Measurements from ENCODE around the gene DHRSX. TPM values are rescaled to one million over a fixed set of nuclear protein-coding genes. Genes with fewer than 3 reads are reported as not detected.
"Not testable (repeated sequence)": the region's sequence is repeated elsewhere in the genome, so short reads cannot be mapped to it uniquely, and the experiment has no call there.

The DHRSX gene
- total RNA-seq, 2 donors from 2014 or later = 19.9 to 21.9 TPM

DNA sequence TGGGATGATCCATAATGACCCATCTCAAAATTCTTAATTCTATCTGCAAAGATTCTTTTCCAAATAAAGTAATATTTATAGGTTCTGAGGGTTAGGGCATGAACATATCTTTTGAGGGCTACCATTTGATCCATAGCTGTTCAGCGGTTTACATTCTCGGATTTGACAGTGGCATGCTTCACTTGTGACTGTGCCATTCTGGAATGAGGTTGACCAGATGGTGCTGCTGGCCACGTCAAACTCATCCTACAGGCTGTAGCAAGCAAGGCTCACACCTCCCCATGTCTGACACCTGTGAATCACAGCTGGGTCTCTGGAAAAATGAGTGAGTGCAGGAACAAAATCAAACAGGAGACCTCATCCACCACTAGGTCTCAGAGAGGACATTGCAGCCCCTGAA, 280.5 kb downstream of the DHRSX start:
- H3K4me1 ChIP-seq = no peaks in the 10 kb centered on the region
- H3K9me3 ChIP-seq = peaks cover 0 to 32% of the 10 kb centered on the region in 2 donors
- H3K27me3 ChIP-seq = no peaks in the 10 kb centered on the region
- no peak overlapping the region for H3K27ac ChIP-seq
- DNase-seq (ENCODE audit: low spot score) = no peak
- H3K4me3 ChIP-seq = no peak overlapping the region
- TF ChIP-seq, protein P1, sequence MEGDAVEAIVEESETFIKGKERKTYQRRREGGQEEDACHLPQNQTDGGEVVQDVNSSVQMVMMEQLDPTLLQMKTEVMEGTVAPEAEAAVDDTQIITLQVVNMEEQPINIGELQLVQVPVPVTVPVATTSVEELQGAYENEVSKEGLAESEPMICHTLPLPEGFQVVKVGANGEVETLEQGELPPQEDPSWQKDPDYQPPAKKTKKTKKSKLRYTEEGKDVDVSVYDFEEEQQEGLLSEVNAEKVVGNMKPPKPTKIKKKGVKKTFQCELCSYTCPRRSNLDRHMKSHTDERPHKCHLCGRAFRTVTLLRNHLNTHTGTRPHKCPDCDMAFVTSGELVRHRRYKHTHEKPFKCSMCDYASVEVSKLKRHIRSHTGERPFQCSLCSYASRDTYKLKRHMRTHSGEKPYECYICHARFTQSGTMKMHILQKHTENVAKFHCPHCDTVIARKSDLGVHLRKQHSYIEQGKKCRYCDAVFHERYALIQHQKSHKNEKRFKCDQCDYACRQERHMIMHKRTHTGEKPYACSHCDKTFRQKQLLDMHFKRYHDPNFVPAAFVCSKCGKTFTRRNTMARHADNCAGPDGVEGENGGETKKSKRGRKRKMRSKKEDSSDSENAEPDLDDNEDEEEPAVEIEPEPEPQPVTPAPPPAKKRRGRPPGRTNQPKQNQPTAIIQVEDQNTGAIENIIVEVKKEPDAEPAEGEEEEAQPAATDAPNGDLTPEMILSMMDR (IDR thresholded peaks at IDR 0.05) = no peak
- peaks cover 17% of the 10 kb centered on the region for H3K36me3 ChIP-seq

DNA sequence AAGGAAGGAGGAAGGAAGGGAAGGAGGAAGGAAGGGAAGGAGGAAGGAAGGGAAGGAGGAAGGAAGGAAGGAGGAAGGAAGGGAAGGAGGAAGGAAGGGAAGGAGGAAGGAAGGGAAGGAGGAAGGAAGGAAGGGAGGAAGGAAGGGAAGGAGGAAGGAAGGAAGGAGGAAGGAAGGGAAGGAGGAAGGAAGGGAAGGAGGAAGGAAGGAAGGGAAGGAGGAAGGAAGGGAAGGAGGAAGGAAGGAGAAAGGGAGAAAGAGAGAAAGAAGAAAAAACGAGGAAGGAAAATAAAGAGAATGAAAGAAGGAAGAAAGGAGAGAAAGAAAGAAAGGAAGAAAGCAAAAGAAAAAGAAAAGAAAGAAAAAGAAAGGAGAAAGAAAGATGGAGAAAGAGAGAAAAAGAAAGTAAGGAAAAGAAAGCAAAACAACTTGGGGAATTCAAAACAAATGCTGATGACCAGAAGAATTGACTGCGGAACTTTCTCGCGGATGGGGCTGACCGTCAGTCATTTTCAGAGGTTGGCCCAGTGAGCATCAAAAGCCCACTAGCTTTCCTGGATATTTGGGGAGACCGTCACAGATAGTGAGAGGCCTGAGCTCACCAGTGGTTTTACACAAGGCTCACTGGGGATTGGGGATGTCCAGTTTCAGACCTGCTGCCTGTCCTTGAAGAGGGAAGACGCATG, 286.5 kb downstream of the DHRSX start:
- not testable (repeated sequence) for H3K36me3 ChIP-seq; H3K4me3 ChIP-seq; H3K27me3 ChIP-seq; H3K4me1 ChIP-seq; DNase-seq (ENCODE audit: low spot score); H3K27ac ChIP-seq
- peaks cover 0 to 16% of the 10 kb centered on the region in 2 donors for H3K9me3 ChIP-seq

DNA sequence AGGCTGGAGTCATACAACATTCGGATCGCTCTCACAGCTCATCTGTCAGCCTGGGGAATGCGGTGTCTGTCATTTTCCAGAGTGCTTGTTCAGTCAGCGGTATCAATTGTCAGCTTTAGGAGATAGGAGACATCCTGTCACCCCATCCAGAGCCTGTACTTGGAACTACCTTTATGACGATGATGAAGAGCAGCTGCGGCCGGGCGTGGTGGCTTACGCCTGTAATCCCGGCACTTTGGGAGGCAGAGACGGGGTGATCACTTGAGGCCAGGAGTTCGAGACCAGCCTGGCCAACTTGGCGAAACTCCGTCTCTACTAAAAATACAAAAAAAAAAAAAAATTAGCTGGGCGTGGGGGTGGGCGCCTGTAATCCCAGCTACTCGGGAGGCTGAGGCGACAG, 289.1 kb downstream of the DHRSX start:
- H3K27me3 ChIP-seq; DNase-seq (ENCODE audit: low spot score); H3K4me3 ChIP-seq; H3K36me3 ChIP-seq; H3K9me3 ChIP-seq; H3K4me1 ChIP-seq; H3K27ac ChIP-seq: not testable (repeated sequence)

DNA sequence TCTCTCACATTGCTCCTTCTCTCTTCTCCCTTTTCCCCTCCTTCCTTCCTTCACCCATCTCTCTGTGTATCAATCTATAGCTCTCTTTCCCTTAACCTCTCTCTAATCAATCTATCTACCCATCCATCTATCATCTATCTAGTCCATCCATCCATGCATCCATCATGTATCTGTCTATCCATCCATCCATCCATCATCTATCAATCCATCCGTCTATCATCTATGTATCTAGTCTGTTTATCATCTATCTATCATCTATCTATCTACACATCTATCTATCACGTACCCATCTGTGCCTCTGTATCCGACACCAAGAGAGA, 307.5 kb downstream of the DHRSX start:
- H3K9me3 ChIP-seq = no peaks in the 10 kb centered on the region
- TF ChIP-seq, protein P1 (IDR thresholded peaks at IDR 0.05) = no peak
- H3K27me3 ChIP-seq = no peaks in the 10 kb centered on the region
- no peaks in the 10 kb centered on the region for H3K36me3 ChIP-seq
- no peak overlapping the region for H3K4me3 ChIP-seq
- no peak overlapping the region for H3K27ac ChIP-seq
- no peaks in the 10 kb centered on the region for H3K4me1 ChIP-seq
- DNase-seq (ENCODE audit: low spot score) = no peak

DNA sequence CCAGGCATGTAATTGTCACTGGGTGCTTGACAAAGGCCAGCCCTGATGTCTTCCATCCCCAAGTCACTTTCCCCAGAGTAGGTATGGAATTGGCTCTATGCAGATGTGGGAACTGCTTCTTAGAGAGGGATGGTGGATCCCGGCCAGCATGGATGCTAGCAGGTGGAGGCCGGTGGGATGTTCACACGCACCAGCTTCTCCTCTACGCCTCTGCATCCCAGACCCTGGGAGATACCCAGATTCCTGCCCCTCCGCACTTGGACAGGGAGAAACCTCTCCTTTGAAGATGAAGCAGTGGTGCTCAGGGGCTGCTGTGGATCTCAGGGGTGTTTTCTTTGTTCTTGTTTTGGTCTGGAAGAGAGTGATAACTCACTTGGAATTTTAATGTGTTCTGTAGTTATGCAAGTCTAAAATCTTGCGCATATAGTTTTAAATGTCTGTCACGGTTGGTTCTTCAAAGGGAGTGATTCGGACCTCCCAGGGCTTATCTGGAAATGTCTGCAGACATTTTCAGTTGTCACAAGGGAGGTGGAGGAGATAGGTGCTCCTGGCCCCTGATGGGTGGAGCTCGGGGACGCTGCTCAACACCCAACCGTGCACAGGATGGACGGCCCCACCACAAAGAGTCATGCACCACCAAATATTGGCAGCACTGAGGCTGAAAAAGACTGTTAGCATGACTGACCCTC, 308.0 kb downstream of the DHRSX start:
- Histone ChIP-seq H3K4me1 (no peaks in the 10 kb centered on the region), H3K4me3 (no peak overlapping the region), H3K36me3 (no peaks in the 10 kb centered on the region), H3K27ac (no peak overlapping the region), H3K27me3 (no peaks in the 10 kb centered on the region), H3K9me3 (no peaks in the 10 kb centered on the region)
- DNase-seq (ENCODE audit: low spot score) = no peak
- TF ChIP-seq, protein P1 (IDR thresholded peaks at IDR 0.05) = no peak

DNA sequence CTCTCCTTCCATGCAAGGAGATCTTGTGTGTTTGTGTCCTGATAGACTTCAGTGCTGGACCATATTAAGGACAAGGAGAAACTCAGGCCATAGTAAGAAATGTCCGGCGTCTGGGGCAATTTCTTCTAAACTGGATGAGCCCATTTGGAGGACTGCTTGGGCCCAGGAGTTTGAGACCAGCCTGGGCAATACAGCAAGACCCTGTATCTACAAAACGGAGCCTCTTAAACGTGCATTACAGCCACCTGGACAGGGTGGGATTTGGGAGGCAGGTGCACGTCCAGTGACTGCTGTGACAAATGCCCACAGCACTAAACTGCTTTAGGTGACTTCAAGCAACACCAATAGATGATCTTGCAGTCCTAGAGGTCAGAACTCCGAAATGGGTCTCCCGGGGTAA, 311.9 kb downstream of the DHRSX start:
- TF ChIP-seq, protein P1 (IDR thresholded peaks at IDR 0.05) = no peak

More for the DNA sequence above, 311.9 kb downstream of the DHRSX start:
- no peaks in the 10 kb centered on the region for H3K36me3 ChIP-seq
- no peak overlapping the region for H3K27ac ChIP-seq
- H3K4me1 ChIP-seq = no peaks in the 10 kb centered on the region
- DNase-seq (ENCODE audit: low spot score) = no peak
- H3K4me3 ChIP-seq = no peak overlapping the region
- no peaks in the 10 kb centered on the region for H3K27me3 ChIP-seq
- H3K9me3 ChIP-seq = peaks cover 0 to 12% of the 10 kb centered on the region in 2 donors

Measured in right atrium auricular region (tissue), 2 donors.